Measurements from ENCODE around the gene CD300LG.

The CD300LG gene

DNA sequence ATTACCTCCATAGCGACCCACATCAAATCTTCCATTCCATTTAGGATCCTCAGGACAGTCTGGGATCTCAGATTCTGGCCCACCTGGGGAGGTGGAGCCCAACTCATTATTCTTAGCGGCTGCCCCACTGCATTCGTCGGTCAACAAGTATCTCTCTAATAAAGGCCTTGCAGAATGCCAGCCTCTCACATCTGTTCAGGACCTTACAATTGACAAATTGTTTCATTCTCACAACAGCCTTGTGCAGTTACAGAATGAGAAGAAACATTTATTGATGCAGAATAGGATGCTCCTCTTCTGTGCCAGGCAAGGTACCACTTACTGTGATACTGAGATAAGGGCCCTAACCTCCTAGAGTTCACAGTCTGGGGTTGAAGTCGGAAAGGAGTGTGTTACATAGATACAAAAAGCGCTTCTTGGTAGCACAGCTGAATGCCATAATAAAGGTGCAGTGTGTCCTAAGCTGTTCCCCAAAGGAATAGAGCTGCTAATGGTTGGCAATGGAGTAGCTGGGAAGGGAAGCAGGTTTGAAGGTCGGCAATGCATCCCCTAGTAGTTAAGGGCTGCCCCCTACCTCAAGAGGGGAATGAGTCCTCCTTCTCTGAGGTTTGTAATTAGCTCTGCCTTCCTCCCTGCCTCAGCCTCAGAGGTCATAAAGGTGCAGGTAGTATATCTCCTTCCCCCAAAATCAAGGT lies 62.7 kb downstream of the CD300LG start:
- no peak for DNase-seq

DNA sequence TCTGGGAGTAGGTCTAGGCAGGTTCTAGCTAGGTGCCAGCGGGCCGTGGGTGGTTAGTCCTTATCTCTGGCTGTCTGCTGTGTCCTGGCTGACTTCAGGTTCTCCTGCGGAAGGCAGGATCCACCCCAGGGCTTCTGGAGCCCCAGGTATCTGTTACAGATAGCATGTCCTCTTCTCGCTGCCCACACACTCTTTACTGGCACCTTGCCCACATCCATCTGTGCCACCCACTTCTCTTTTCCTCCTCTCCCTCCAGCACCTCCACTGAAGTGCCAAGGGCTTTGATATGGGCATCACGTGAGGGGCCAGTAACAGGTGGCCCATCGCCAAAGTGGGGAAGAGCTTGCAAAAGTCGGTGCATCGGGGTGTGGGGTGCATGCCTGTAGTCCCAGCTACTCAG lies 64.9 kb downstream of the CD300LG start:
- no peak for DNase-seq

DNA sequence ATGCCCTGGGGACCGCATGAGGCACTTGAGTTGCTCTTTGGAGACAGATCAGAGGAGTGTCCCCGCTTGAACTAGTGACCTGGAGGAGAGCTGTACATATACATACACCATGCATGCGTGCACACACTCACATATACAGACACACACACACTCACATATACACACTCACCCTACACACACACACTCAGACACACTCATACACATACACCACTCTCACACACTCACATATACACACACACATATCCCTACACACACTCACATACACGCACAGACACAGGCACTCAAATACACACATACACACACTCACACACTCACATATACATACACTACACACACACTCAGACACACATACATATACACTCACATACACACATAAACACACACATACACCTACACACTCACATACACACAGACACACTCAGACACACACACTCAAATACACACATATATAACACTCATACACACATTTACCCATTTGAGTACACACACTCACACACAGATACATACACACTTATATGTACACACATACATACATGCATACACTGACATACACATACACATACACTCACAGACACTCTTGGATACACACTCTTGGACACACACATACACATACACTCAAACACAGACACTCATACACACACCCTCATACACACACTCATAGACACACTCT lies 65.8 kb downstream of the CD300LG start:
- DNase-seq: no peak
